Measurements from ENCODE around the gene KRT84.

KRT84 gene

GRCh38 chr12:52372216-52373154 lies 13.0 kb downstream of the KRT84 start:
- WGBS = 37% methylated on average over 10 of the region's 10 CpGs

GRCh38 chr12:52371716-52372115 lies 13.7 kb downstream of the KRT84 start:
- peaks cover 6% of the 10 kb centered on the region for H3K9me3 ChIP-seq (ENCODE audit: control insufficient read depth, low read length)
- no peak overlapping the region for H3K18ac ChIP-seq (ENCODE audit: low read depth in 1 of 2, low read length in 2 of 2)
- H3K9ac ChIP-seq (ENCODE audit: low read length) = peak overlapping the region; percentile 71
- H2BK5ac ChIP-seq (ENCODE audit: low read depth, low read length, poor library complexity, severe bottlenecking) = no peak overlapping the region
- no peak overlapping the region for H2BK120ac ChIP-seq (ENCODE audit: low read depth, low read length)
- H2BK12ac ChIP-seq (ENCODE audit: low read length in 2 of 2) = no peak overlapping the region
- no peak overlapping the region for H4K8ac ChIP-seq (ENCODE audit: low read length)
- no peak overlapping the region for H2AFZ ChIP-seq (ENCODE audit: low read depth, low read length)
- no peak overlapping the region for H3K4me3 ChIP-seq (ENCODE audit: insufficient read depth in 1 of 2, low read depth in 1 of 2, low read length in 2 of 2)
- H3K4ac ChIP-seq (ENCODE audit: low read depth in 1 of 2, low read length in 2 of 2) = no peak overlapping the region
- no peak for DNase-seq
- H3K27ac ChIP-seq (ENCODE audit: low read length, poor library complexity, severe bottlenecking) = no peak overlapping the region
- H3K4me2 ChIP-seq (ENCODE audit: low read length, poor library complexity, severe bottlenecking) = no peak overlapping the region
- H3K79me1 ChIP-seq (replicated peaks; ENCODE audit: low read length, poor library complexity, severe bottlenecking) = no peaks in the 10 kb centered on the region
- H2AK5ac ChIP-seq (ENCODE audit: low read length, severe bottlenecking) = peak overlapping the region; percentile 53
- H3K27me3 ChIP-seq (ENCODE audit: control insufficient read depth in 1 of 2, insufficient read depth in 1 of 2, low read length in 2 of 2) = peaks cover 32 to 41% of the 10 kb centered on the region in 2 experiments
- peaks cover 9% of the 10 kb centered on the region for H3K4me1 ChIP-seq (ENCODE audit: control insufficient read depth, insufficient read depth, low read depth, low read length)
- no peak overlapping the region for H3K14ac ChIP-seq (ENCODE audit: low read length in 2 of 2)
- H4K91ac ChIP-seq (ENCODE audit: low read length) = no peak overlapping the region
- 91% methylated on average over 3 of the region's 3 CpGs for WGBS
- H3K23ac ChIP-seq (ENCODE audit: low read length in 2 of 2) = no peak overlapping the region
- H3K36me3 ChIP-seq (ENCODE audit: control insufficient read depth in 1 of 2, insufficient read depth in 2 of 2, low read depth in 1 of 2, low read length in 2 of 2) = no peaks in the 10 kb centered on the region
- no peak overlapping the region for H2BK15ac ChIP-seq (ENCODE audit: low read depth, poor library complexity, severe bottlenecking)

More at GRCh38 chr12:52372216-52373154, 13.0 kb downstream of the KRT84 start:
- Histone ChIP-seq H4K91ac (ENCODE audit: low read length) (no peak overlapping the region), H3K9ac (ENCODE audit: low read length) (peak overlapping the region; percentile 71), H2BK5ac (ENCODE audit: low read depth, low read length, poor library complexity, severe bottlenecking) (no peak overlapping the region), H3K4me3 (ENCODE audit: insufficient read depth in 1 of 2, low read depth in 1 of 2, low read length in 2 of 2) (no peak overlapping the region), H3K79me1 (replicated peaks; ENCODE audit: low read length, poor library complexity, severe bottlenecking) (no peaks in the 10 kb centered on the region), H2BK120ac (ENCODE audit: low read depth, low read length) (no peak overlapping the region), H3K4ac (ENCODE audit: low read depth in 1 of 2, low read length in 2 of 2) (no peak overlapping the region), H3K27ac (ENCODE audit: low read length, poor library complexity, severe bottlenecking) (no peak overlapping the region), H3K9me3 (ENCODE audit: control insufficient read depth, low read length) (peaks cover 6% of the 10 kb centered on the region), H2BK12ac (ENCODE audit: low read length in 2 of 2) (no peak overlapping the region), H3K4me1 (ENCODE audit: control insufficient read depth, insufficient read depth, low read depth, low read length) (peaks cover 10% of the 10 kb centered on the region), H2AK5ac (ENCODE audit: low read length, severe bottlenecking) (no peak overlapping the region), H2BK15ac (ENCODE audit: low read depth, poor library complexity, severe bottlenecking) (no peak overlapping the region), H3K18ac (ENCODE audit: low read depth in 1 of 2, low read length in 2 of 2) (no peak overlapping the region), H3K27me3 (ENCODE audit: control insufficient read depth in 1 of 2, insufficient read depth in 1 of 2, low read length in 2 of 2) (peaks cover 32 to 45% of the 10 kb centered on the region in 2 experiments), H3K36me3 (ENCODE audit: control insufficient read depth in 1 of 2, insufficient read depth in 2 of 2, low read depth in 1 of 2, low read length in 2 of 2) (no peaks in the 10 kb centered on the region), H2AFZ (ENCODE audit: low read depth, low read length) (no peak overlapping the region), H4K8ac (ENCODE audit: low read length) (no peak overlapping the region), H3K14ac (ENCODE audit: low read length in 2 of 2) (no peak overlapping the region), H3K23ac (ENCODE audit: low read length in 2 of 2) (no peak overlapping the region), H3K4me2 (ENCODE audit: low read length, poor library complexity, severe bottlenecking) (no peak overlapping the region)
- DNase-seq = peak; percentile 78

- DNase-seq = no peak
- Histone ChIP-seq H3K9ac (ENCODE audit: low read length) (peak overlapping the region; percentile 71), H3K4me1 (ENCODE audit: control insufficient read depth, insufficient read depth, low read depth, low read length) (peaks cover 9% of the 10 kb centered on the region), H4K91ac (ENCODE audit: low read length) (no peak overlapping the region), H3K36me3 (ENCODE audit: control insufficient read depth in 1 of 2, insufficient read depth in 2 of 2, low read depth in 1 of 2, low read length in 2 of 2) (no peaks in the 10 kb centered on the region), H3K18ac (ENCODE audit: low read depth in 1 of 2, low read length in 2 of 2) (no peak overlapping the region), H2AK5ac (ENCODE audit: low read length, severe bottlenecking) (no peak overlapping the region), H4K8ac (ENCODE audit: low read length) (no peak overlapping the region), H3K4me2 (ENCODE audit: low read length, poor library complexity, severe bottlenecking) (no peak overlapping the region), H2BK5ac (ENCODE audit: low read depth, low read length, poor library complexity, severe bottlenecking) (no peak overlapping the region), H3K27me3 (ENCODE audit: control insufficient read depth in 1 of 2, insufficient read depth in 1 of 2, low read length in 2 of 2) (peaks cover 32 to 39% of the 10 kb centered on the region in 2 experiments), H3K4me3 (ENCODE audit: insufficient read depth in 1 of 2, low read depth in 1 of 2, low read length in 2 of 2) (peak overlapping the region in 1 of 2 experiments; percentile 46), H3K9me3 (ENCODE audit: control insufficient read depth, low read length) (peaks cover 6% of the 10 kb centered on the region), H3K4ac (ENCODE audit: low read depth in 1 of 2, low read length in 2 of 2) (no peak overlapping the region), H3K23ac (ENCODE audit: low read length in 2 of 2) (no peak overlapping the region), H3K79me1 (replicated peaks; ENCODE audit: low read length, poor library complexity, severe bottlenecking) (no peaks in the 10 kb centered on the region), H3K14ac (ENCODE audit: low read length in 2 of 2) (no peak overlapping the region), H2BK15ac (ENCODE audit: low read depth, poor library complexity, severe bottlenecking) (no peak overlapping the region), H3K27ac (ENCODE audit: low read length, poor library complexity, severe bottlenecking) (peak overlapping the region; percentile 21), H2BK12ac (ENCODE audit: low read length in 2 of 2) (no peak overlapping the region), H2AFZ (ENCODE audit: low read depth, low read length) (no peak overlapping the region), H2BK120ac (ENCODE audit: low read depth, low read length) (no peak overlapping the region)
- WGBS = 80% methylated on average over 12 of the region's 12 CpGs
These were observed 14.4 kb downstream of the KRT84 start for GRCh38 chr12:52370926-52371608.

GRCh38 chr12:52369809-52370208 lies 15.6 kb downstream of the KRT84 start:
- H2AFZ ChIP-seq (ENCODE audit: low read depth, low read length) = no peak overlapping the region

More at GRCh38 chr12:52369809-52370208, 15.6 kb downstream of the KRT84 start:
- no peaks in the 10 kb centered on the region for H3K79me1 ChIP-seq (replicated peaks; ENCODE audit: low read length, poor library complexity, severe bottlenecking)
- no peak overlapping the region for H4K8ac ChIP-seq (ENCODE audit: low read length)
- no peak overlapping the region for H3K4ac ChIP-seq (ENCODE audit: low read depth in 1 of 2, low read length in 2 of 2)
- H3K4me3 ChIP-seq (ENCODE audit: insufficient read depth in 1 of 2, low read depth in 1 of 2, low read length in 2 of 2) = no peak overlapping the region
- H3K4me2 ChIP-seq (ENCODE audit: low read length, poor library complexity, severe bottlenecking) = no peak overlapping the region
- H3K4me1 ChIP-seq (ENCODE audit: control insufficient read depth, insufficient read depth, low read depth, low read length) = peaks cover 9% of the 10 kb centered on the region
- no peak overlapping the region for H2BK5ac ChIP-seq (ENCODE audit: low read depth, low read length, poor library complexity, severe bottlenecking)
- H3K9ac ChIP-seq (ENCODE audit: low read length) = no peak overlapping the region
- WGBS = 63% methylated on average over 6 of the region's 6 CpGs
- peaks cover 38 to 44% of the 10 kb centered on the region in 2 experiments for H3K27me3 ChIP-seq (ENCODE audit: control insufficient read depth in 1 of 2, insufficient read depth in 1 of 2, low read length in 2 of 2)
- H3K9me3 ChIP-seq (ENCODE audit: control insufficient read depth, low read length) = peaks cover 6% of the 10 kb centered on the region
- no peak overlapping the region for H4K91ac ChIP-seq (ENCODE audit: low read length)
- H2AK5ac ChIP-seq (ENCODE audit: low read length, severe bottlenecking) = no peak overlapping the region
- no peak overlapping the region for H3K27ac ChIP-seq (ENCODE audit: low read length, poor library complexity, severe bottlenecking)
- DNase-seq = no peak
- no peak overlapping the region for H3K23ac ChIP-seq (ENCODE audit: low read length in 2 of 2)
- no peak overlapping the region for H2BK12ac ChIP-seq (ENCODE audit: low read length in 2 of 2)
- no peak overlapping the region for H2BK15ac ChIP-seq (ENCODE audit: low read depth, poor library complexity, severe bottlenecking)
- H3K36me3 ChIP-seq (ENCODE audit: control insufficient read depth in 1 of 2, insufficient read depth in 2 of 2, low read depth in 1 of 2, low read length in 2 of 2) = no peaks in the 10 kb centered on the region
- no peak overlapping the region for H3K14ac ChIP-seq (ENCODE audit: low read length in 2 of 2)
- H3K18ac ChIP-seq (ENCODE audit: low read depth in 1 of 2, low read length in 2 of 2) = no peak overlapping the region
- H2BK120ac ChIP-seq (ENCODE audit: low read depth, low read length) = no peak overlapping the region
